ENCODE measurements around the gene NCAM1.

DNA sequence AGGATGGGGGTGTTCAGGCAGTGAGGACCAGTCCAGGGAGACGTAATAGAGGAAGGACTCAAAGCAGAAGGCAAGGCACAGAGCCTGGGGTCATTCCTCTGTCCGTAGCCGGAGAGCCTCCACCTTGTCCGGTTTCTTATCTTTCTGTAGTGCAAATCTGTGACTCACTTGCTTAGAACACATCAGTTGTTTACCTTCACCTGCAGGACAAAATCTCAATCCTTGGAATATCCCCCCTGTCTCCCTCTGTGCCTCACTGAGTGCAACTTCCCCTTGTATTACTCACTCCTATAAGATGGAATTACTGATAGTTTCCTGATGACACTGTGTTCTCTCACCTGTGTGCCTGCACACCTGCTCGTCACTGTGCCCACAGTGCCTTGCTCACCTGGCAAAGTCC, 332.7 kb downstream of the NCAM1 start:
- TF ChIP-seq EZH2 (IDR thresholded peaks at IDR 0.05) (no peak), POLR2AphosphoS5 (IDR thresholded peaks at IDR 0.05; ENCODE audit: borderline replicate concordance, low read depth, low read length) (no peak)

All from SK-N-MC (cell line).